Ascending aorta (tissue), 2 donors: ENCODE measurements around the gene JDP2. TPM values are rescaled to one million over a fixed set of nuclear protein-coding genes. Genes with fewer than 3 reads are reported as not detected.

ENCODE experiments used
- DNase-seq, 2 donors: peaks; one replicate each; pipeline ENCODE4 v3.0.0-alpha.2; 2019; ENCODE audit warnings: low spot score in 2 of 2
- H3K27ac ChIP-seq, 2 donors: fragments of 200-600 bp; sonication (generic); one replicate each; pipeline ENCODE4 v1.5.1; 2016 to 2017; ENCODE audit warnings: mild to moderate bottlenecking in 1 of 2
- H3K27me3 ChIP-seq: fragments of 200-600 bp; sonication (generic); one replicate; pipeline ENCODE4 v1.5.1; 2017
- H3K36me3 ChIP-seq, 2 donors: fragments of 200-600 bp; sonication (generic); one replicate each; pipeline ENCODE4 v1.5.1; 2016
- H3K4me1 ChIP-seq, 2 donors: fragments of 200-600 bp; sonication (generic); one replicate each; pipeline ENCODE4 v1.5.1; 2016 to 2017; ENCODE audit warnings: mild to moderate bottlenecking in 1 of 2
- H3K4me3 ChIP-seq, 2 donors: fragments of 200-600 bp; sonication (generic); one replicate each; pipeline ENCODE4 v1.5.1; 2016 to 2017; ENCODE audit warnings: mild to moderate bottlenecking in 1 of 2
- H3K9me3 ChIP-seq, 2 donors: fragments of 200-600 bp; sonication (generic); one replicate each; pipeline ENCODE4 v1.5.1; 2016
- CTCF ChIP-seq, 3 experiments: fragments of 200-600 bp in 2 of 3; fragments of 450-650 bp in 1 of 3; sonication (generic) in 2 of 3; IDR thresholded peaks; one replicate each; pipeline ENCODE4 v1.5.1; 2016 to 2019; ENCODE audit warnings: antibody characterized with exemption in 3 of 3, mild to moderate bottlenecking in 1 of 3, moderate library complexity in 1 of 3
- intact Hi-C: fragments of 100-400 bp; cut with DNase I; formaldehyde crosslinking; loops from one replicate; pipeline ENCODE4 v1.15.1; 2023
- total RNA-seq: library from RNA; depleted of rRNA; stranded (reverse); fragments of >200 nt; gene quantifications from one replicate; pipeline ENCODE4 v1.1.0, GENCODE V29; 2016

The JDP2 gene
- total RNA-seq, 1 donor from 2014 or later, result 213 TPM

- no peaks in the 10 kb centered on the region for H3K9me3 ChIP-seq
- no peak for TF ChIP-seq CTCF (IDR thresholded peaks at IDR 0.05)
- H3K36me3 ChIP-seq, result peaks cover 6 to 38% of the 10 kb centered on the region in 2 donors
- no peaks in the 10 kb centered on the region for H3K27me3 ChIP-seq
- DNase-seq, result no peak
- H3K4me3 ChIP-seq, result no peak overlapping the region
- H3K4me1 ChIP-seq, result peaks cover 17 to 30% of the 10 kb centered on the region in 2 donors
- no peak overlapping the region for H3K27ac ChIP-seq
- intact Hi-C loops, result no loop called here
These were observed 4.6 kb downstream of the JDP2 start for GRCh38 chr14:75432411-75432810.

- H3K36me3 ChIP-seq, result peaks cover 6 to 38% of the 10 kb centered on the region in 2 donors
- H3K27ac ChIP-seq, result no peak overlapping the region
- no peaks in the 10 kb centered on the region for H3K9me3 ChIP-seq
- H3K4me3 ChIP-seq, result no peak overlapping the region
- H3K4me1 ChIP-seq, result peaks cover 14 to 34% of the 10 kb centered on the region in 2 donors
- TF ChIP-seq CTCF (IDR thresholded peaks at IDR 0.05), result no peak
- no peaks in the 10 kb centered on the region for H3K27me3 ChIP-seq
- intact Hi-C loops, result no loop called here
- no peak for DNase-seq
These were observed 5.8 kb downstream of the JDP2 start for GRCh38 chr14:75433631-75434071.

GRCh38 chr14:75434138-75434889 lies 6.5 kb downstream of the JDP2 start:
- Histone ChIP-seq H3K9me3 (no peaks in the 10 kb centered on the region), H3K36me3 (peaks cover 6 to 40% of the 10 kb centered on the region in 2 donors), H3K27ac (no peak overlapping the region), H3K27me3 (no peaks in the 10 kb centered on the region), H3K4me1 (peaks cover 9 to 28% of the 10 kb centered on the region in 2 donors), H3K4me3 (no peak overlapping the region)
- no peak for TF ChIP-seq CTCF (IDR thresholded peaks at IDR 0.05)
- intact Hi-C loops, result no loop called here
- DNase-seq, result no peak

GRCh38 chr14:75434890-75435248 lies 7.0 kb downstream of the JDP2 start:
- H3K36me3 ChIP-seq, result peaks cover 6 to 44% of the 10 kb centered on the region in 2 donors
- H3K27me3 ChIP-seq, result no peaks in the 10 kb centered on the region
- DNase-seq, result no peak
- H3K27ac ChIP-seq, result no peak overlapping the region
- intact Hi-C loops, result no loop called here
- H3K9me3 ChIP-seq, result no peaks in the 10 kb centered on the region
- TF ChIP-seq CTCF (IDR thresholded peaks at IDR 0.05), result no peak
- H3K4me1 ChIP-seq, result peaks cover 6 to 25% of the 10 kb centered on the region in 2 donors
- no peak overlapping the region for H3K4me3 ChIP-seq

- intact Hi-C loops, result no loop called here
- H3K27me3 ChIP-seq, result no peaks in the 10 kb centered on the region
- H3K9me3 ChIP-seq, result no peaks in the 10 kb centered on the region
- H3K4me1 ChIP-seq, result peaks cover 5 to 25% of the 10 kb centered on the region in 2 donors
- TF ChIP-seq CTCF (IDR thresholded peaks at IDR 0.05), result no peak
- peaks cover 6 to 44% of the 10 kb centered on the region in 2 donors for H3K36me3 ChIP-seq
- DNase-seq, result no peak
- H3K27ac ChIP-seq, result no peak overlapping the region
- no peak overlapping the region for H3K4me3 ChIP-seq
These were observed 7.7 kb downstream of the JDP2 start for GRCh38 chr14:75435473-75435872.
